DOHH2 (cell line): ENCODE results near the gene PUM2.

Experiments
- H3F3A ChIP-seq: fragments of 200-600 bp; sonication (generic), shearing (Covaris generic); 2 replicates; pipeline ENCODE4 v1.6.0; 2016; ENCODE audit warnings: antibody characterized with exemption, mild to moderate bottlenecking; ENCODE audit not compliant: control insufficient read depth, insufficient read depth
- H3K27ac ChIP-seq: fragments of 200-600 bp; sonication (generic); 2 replicates; pipeline ENCODE4 v1.5.1; 2014; ENCODE audit warnings: low read depth, mild to moderate bottlenecking, low read length, moderate library complexity
- H3K27me3 ChIP-seq: fragments of 200-600 bp; sonication (generic); 2 replicates; pipeline ENCODE4 v1.6.1; 2014; ENCODE audit warnings: mild to moderate bottlenecking, low read length, mixed read lengths; ENCODE audit not compliant: control insufficient read depth
- H3K36me3 ChIP-seq: fragments of 200-600 bp; sonication (generic); 2 replicates; pipeline ENCODE4 v1.6.1; 2014; ENCODE audit warnings: mild to moderate bottlenecking, low read length, moderate library complexity, mixed read lengths; ENCODE audit not compliant: control insufficient read depth
- H3K4me1 ChIP-seq: fragments of 200-600 bp; sonication (generic); 2 replicates; pipeline ENCODE4 v1.6.1; 2014; ENCODE audit warnings: mild to moderate bottlenecking, low read length, mixed read lengths; ENCODE audit not compliant: control insufficient read depth
- H3K4me2 ChIP-seq: fragments of 200-600 bp; sonication (generic); 2 replicates; pipeline ENCODE4 v1.6.0; 2014; ENCODE audit warnings: mild to moderate bottlenecking, low read length, moderate library complexity
- H3K4me3 ChIP-seq: fragments of 200-600 bp; sonication (generic); 2 replicates; pipeline ENCODE4 v1.5.1; 2014; ENCODE audit warnings: mild to moderate bottlenecking, low read length, mixed read lengths
- H3K79me2 ChIP-seq: fragments of 200-600 bp; sonication (generic); 2 replicates; pipeline ENCODE4 v1.6.1; 2014; ENCODE audit warnings: mild to moderate bottlenecking, low read length, mixed read lengths; ENCODE audit not compliant: control insufficient read depth
- H3K9me2 ChIP-seq: fragments of 200-600 bp; sonication (generic); replicated peaks from 2 replicates; pipeline ENCODE4 v1.6.1; 2014; ENCODE audit warnings: mild to moderate bottlenecking, low read length, mixed read lengths; ENCODE audit not compliant: control insufficient read depth
- H3K9me3 ChIP-seq: fragments of 200-600 bp; sonication (generic); 2 replicates; pipeline ENCODE4 v1.6.1; 2014; ENCODE audit warnings: antibody characterized with exemption, low read length, mixed read lengths; ENCODE audit not compliant: control insufficient read depth, insufficient read depth
- H4K20me1 ChIP-seq: fragments of 200-600 bp; sonication (generic); 2 replicates; pipeline ENCODE4 v1.6.0; 2014; ENCODE audit warnings: low read depth, mild to moderate bottlenecking, antibody characterized with exemption, low read length, moderate library complexity; ENCODE audit not compliant: control insufficient read depth, insufficient read depth
- CTCF ChIP-seq: fragments of 200-600 bp; sonication (generic); IDR thresholded peaks from one replicate; pipeline ENCODE4 v1.5.1; 2014; ENCODE audit warnings: antibody characterized with exemption, mild to moderate bottlenecking, low read depth, low read length; ENCODE audit not compliant: poor library complexity, severe bottlenecking
- EZH2phosphoT487 ChIP-seq: fragments of 200-600 bp; sonication (generic); IDR thresholded peaks from 2 replicates; pipeline ENCODE4 v1.6.1; 2017; ENCODE audit warnings: borderline replicate concordance, mild to moderate bottlenecking, antibody characterized with exemption, low read length, moderate library complexity, mixed read lengths

PUM2 gene

GRCh38 chr2:20363578-20363977 is 12.9 kb upstream of the PUM2 start:
- Histone ChIP-seq H3K79me2 (no peaks in the 10 kb centered on the region), H3K9me3 (peaks cover 9% of the 10 kb centered on the region)

GRCh38 chr2:20362701-20363435 is 12.2 kb upstream of the PUM2 start:
- H3K4me3 ChIP-seq = no peak overlapping the region
- TF ChIP-seq CTCF = no peak
- no peak for TF ChIP-seq EZH2phosphoT487
- H3K4me1 ChIP-seq = no peaks in the 10 kb centered on the region
- no peaks in the 10 kb centered on the region for H3K36me3 ChIP-seq
- no peaks in the 10 kb centered on the region for H3F3A ChIP-seq
- no peaks in the 10 kb centered on the region for H4K20me1 ChIP-seq
- H3K27me3 ChIP-seq = peaks cover 12% of the 10 kb centered on the region; the same call in 1 of the 2 replicates
- H3K9me2 ChIP-seq = no peaks in the 10 kb centered on the region
- no peaks in the 10 kb centered on the region for H3K79me2 ChIP-seq
- H3K4me2 ChIP-seq = no peak overlapping the region
- H3K9me3 ChIP-seq = peaks cover 8% of the 10 kb centered on the region
- no peak overlapping the region for H3K27ac ChIP-seq

More at GRCh38 chr2:20363578-20363977, 12.9 kb upstream of the PUM2 start:
- no peak overlapping the region for H3K27ac ChIP-seq
- H3K4me3 ChIP-seq = no peak overlapping the region
- no peaks in the 10 kb centered on the region for H3K36me3 ChIP-seq
- H3F3A ChIP-seq = no peaks in the 10 kb centered on the region
- H3K4me1 ChIP-seq = no peaks in the 10 kb centered on the region
- H3K9me2 ChIP-seq = no peaks in the 10 kb centered on the region
- peaks cover 12% of the 10 kb centered on the region; the same call in 1 of the 2 replicates for H3K27me3 ChIP-seq
- no peak for TF ChIP-seq CTCF
- TF ChIP-seq EZH2phosphoT487 = no peak
- H3K4me2 ChIP-seq = no peak overlapping the region
- H4K20me1 ChIP-seq = no peaks in the 10 kb centered on the region

- Histone ChIP-seq H3K79me2 (no peaks in the 10 kb centered on the region), H3K4me3 (no peak overlapping the region), H3K4me1 (no peaks in the 10 kb centered on the region), H3K9me2 (no peaks in the 10 kb centered on the region), H3K36me3 (no peaks in the 10 kb centered on the region), H4K20me1 (no peaks in the 10 kb centered on the region), H3F3A (no peaks in the 10 kb centered on the region), H3K4me2 (no peak overlapping the region), H3K9me3 (no peaks in the 10 kb centered on the region), H3K27me3 (peaks cover 12% of the 10 kb centered on the region; the same call in 1 of the 2 replicates), H3K27ac (no peak overlapping the region)
- TF ChIP-seq EZH2phosphoT487 = no peak
These were observed 11.2 kb upstream of the PUM2 start for GRCh38 chr2:20361893-20362292.

- Histone ChIP-seq H4K20me1 (no peaks in the 10 kb centered on the region), H3K79me2 (no peaks in the 10 kb centered on the region), H3K4me2 (no peak overlapping the region)
These were observed 8.5 kb upstream of the PUM2 start for GRCh38 chr2:20359096-20359495.

More at GRCh38 chr2:20359096-20359495, 8.5 kb upstream of the PUM2 start:
- Histone ChIP-seq H3K36me3 (no peaks in the 10 kb centered on the region), H3K9me2 (no peaks in the 10 kb centered on the region), H3K27ac (no peak overlapping the region), H3K9me3 (no peaks in the 10 kb centered on the region), H3F3A (no peaks in the 10 kb centered on the region; the same call in 1 of the 2 replicates), H3K4me3 (no peak overlapping the region), H3K27me3 (no peaks in the 10 kb centered on the region), H3K4me1 (no peaks in the 10 kb centered on the region)
- TF ChIP-seq CTCF (no peak), EZH2phosphoT487 (no peak)
